Measurements from ENCODE around the gene NR0B1. TPM values are rescaled to one million over a fixed set of nuclear protein-coding genes. Genes with fewer than 3 reads are reported as not detected.

NR0B1 gene
- total RNA-seq, 1 experiment from 2014 or later: not detected

- no peak for DNase-seq (ENCODE audit: unreplicated experiment)
- intact Hi-C loops (cut with micrococcal nuclease): no loop called here
- ChIA-PET CTCF (no interaction called here), POLR2A (no interaction called here)
- no peaks in the 10 kb centered on the region for H3K9me3 Mint-ChIP-seq (ENCODE audit: unreplicated experiment)
- H3K4me3 Mint-ChIP-seq (ENCODE audit: unreplicated experiment): no peak overlapping the region
- peaks cover 31% of the 10 kb centered on the region for H3K27me3 Mint-ChIP-seq (ENCODE audit: insufficient read depth, unreplicated experiment)
- BruUV-seq (replicated peaks): no TSS peak
- H3K27ac Mint-ChIP-seq (ENCODE audit: low read depth, unreplicated experiment): no peak overlapping the region
- peaks cover 6% of the 10 kb centered on the region for H3K4me1 Mint-ChIP-seq (ENCODE audit: insufficient read depth, unreplicated experiment)
- H3K36me3 Mint-ChIP-seq (ENCODE audit: insufficient read depth, unreplicated experiment): no peaks in the 10 kb centered on the region
- TF ChIP-seq CTCF (IDR thresholded peaks at IDR 0.05; ENCODE audit: unreplicated experiment): no peak
Observed at GRCh38 chrX:30310429-30311206, 1.4 kb upstream of the NR0B1 start.

- DNase-seq (ENCODE audit: unreplicated experiment): no peak
- ChIA-PET CTCF (no interaction called here), POLR2A (no interaction called here)
- Mint-ChIP-seq H3K36me3 (ENCODE audit: insufficient read depth, unreplicated experiment) (no peaks in the 10 kb centered on the region), H3K4me1 (ENCODE audit: insufficient read depth, unreplicated experiment) (peaks cover 7% of the 10 kb centered on the region), H3K4me3 (ENCODE audit: unreplicated experiment) (no peak overlapping the region), H3K27ac (ENCODE audit: low read depth, unreplicated experiment) (no peak overlapping the region), H3K9me3 (ENCODE audit: unreplicated experiment) (no peaks in the 10 kb centered on the region), H3K27me3 (ENCODE audit: insufficient read depth, unreplicated experiment) (peaks cover 11% of the 10 kb centered on the region)
- no peak for TF ChIP-seq CTCF (IDR thresholded peaks at IDR 0.05; ENCODE audit: unreplicated experiment)
- BruUV-seq (replicated peaks): no TSS peak
- intact Hi-C loops (cut with micrococcal nuclease): no loop called here
Observed at GRCh38 chrX:30308263-30309138, 689 bp downstream of the NR0B1 start.

- Mint-ChIP-seq H3K9me3 (ENCODE audit: unreplicated experiment) (no peaks in the 10 kb centered on the region), H3K4me1 (ENCODE audit: insufficient read depth, unreplicated experiment) (peaks cover 10% of the 10 kb centered on the region), H3K27me3 (ENCODE audit: insufficient read depth, unreplicated experiment) (peaks cover under 1% of the 10 kb centered on the region), H3K4me3 (ENCODE audit: unreplicated experiment) (no peak overlapping the region), H3K36me3 (ENCODE audit: insufficient read depth, unreplicated experiment) (no peaks in the 10 kb centered on the region), H3K27ac (ENCODE audit: low read depth, unreplicated experiment) (no peak overlapping the region)
- TF ChIP-seq CTCF (IDR thresholded peaks at IDR 0.05; ENCODE audit: unreplicated experiment): no peak
- intact Hi-C loops (cut with micrococcal nuclease): no loop called here
- no peak for DNase-seq (ENCODE audit: unreplicated experiment)
- no TSS peak for BruUV-seq (replicated peaks)
- POLR2A ChIA-PET: no interaction called here
- CTCF ChIA-PET: no interaction called here
Observed at GRCh38 chrX:30307466-30307865, 1.7 kb downstream of the NR0B1 start.

GRCh38 chrX:30304866-30305265 lies 4.3 kb downstream of the NR0B1 start:
- no peak for TF ChIP-seq CTCF (IDR thresholded peaks at IDR 0.05; ENCODE audit: unreplicated experiment)
- H3K9me3 Mint-ChIP-seq (ENCODE audit: unreplicated experiment): no peaks in the 10 kb centered on the region
- BruUV-seq (replicated peaks): no TSS peak
- POLR2A ChIA-PET: interaction anchor here (0.7 kb wide), 1 partner anchor 1518 kb away, joined by 3 read pairs; no protein-coding TSS in a partner anchor
- peaks cover 23% of the 10 kb centered on the region for H3K4me1 Mint-ChIP-seq (ENCODE audit: insufficient read depth, unreplicated experiment)
- intact Hi-C loops (cut with micrococcal nuclease): no loop called here
- H3K4me3 Mint-ChIP-seq (ENCODE audit: unreplicated experiment): no peak overlapping the region
- no peak overlapping the region for H3K27ac Mint-ChIP-seq (ENCODE audit: low read depth, unreplicated experiment)
- peaks cover 17% of the 10 kb centered on the region for H3K27me3 Mint-ChIP-seq (ENCODE audit: insufficient read depth, unreplicated experiment)
- DNase-seq (ENCODE audit: unreplicated experiment): peak; percentile 58
- CTCF ChIA-PET: interaction anchor here (0.7 to 1.0 kb wide), 2 partner anchors 19 to 199 kb away, joined by 3 read pairs; no protein-coding TSS in a partner anchor
- no peaks in the 10 kb centered on the region for H3K36me3 Mint-ChIP-seq (ENCODE audit: insufficient read depth, unreplicated experiment)
